Activated gamma-delta T cell treated with anti-CD3 and anti-CD28 coated beads, Interleukin-2, amount 50 U/mL, for 16 hours (primary cell): ENCODE data around the gene CLTB.
A peak's percentile ranks its signal among the peaks of the same experiment; 100 is the strongest.
"Not testable (repeated sequence)": the region's sequence is repeated elsewhere in the genome, so short reads cannot be mapped to it uniquely, and the experiment has no call there.

ENCODE experiments used
- DNase-seq: peaks from one replicate; pipeline ENCODE4 v3.0.0-alpha.2; 2020; ENCODE audit warnings: low read depth

Gene CLTB, protein sequence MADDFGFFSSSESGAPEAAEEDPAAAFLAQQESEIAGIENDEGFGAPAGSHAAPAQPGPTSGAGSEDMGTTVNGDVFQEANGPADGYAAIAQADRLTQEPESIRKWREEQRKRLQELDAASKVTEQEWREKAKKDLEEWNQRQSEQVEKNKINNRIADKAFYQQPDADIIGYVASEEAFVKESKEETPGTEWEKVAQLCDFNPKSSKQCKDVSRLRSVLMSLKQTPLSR

GRCh38 chr5:176415952-176416924 is at the start of gene CLTB:
Gene CLTB, minus strand, starts transcription at chr5:176416539. Its CDS starts 176 bp downstream, at chr5:176416363.
- peak; percentile 85 for DNase-seq

DNA sequence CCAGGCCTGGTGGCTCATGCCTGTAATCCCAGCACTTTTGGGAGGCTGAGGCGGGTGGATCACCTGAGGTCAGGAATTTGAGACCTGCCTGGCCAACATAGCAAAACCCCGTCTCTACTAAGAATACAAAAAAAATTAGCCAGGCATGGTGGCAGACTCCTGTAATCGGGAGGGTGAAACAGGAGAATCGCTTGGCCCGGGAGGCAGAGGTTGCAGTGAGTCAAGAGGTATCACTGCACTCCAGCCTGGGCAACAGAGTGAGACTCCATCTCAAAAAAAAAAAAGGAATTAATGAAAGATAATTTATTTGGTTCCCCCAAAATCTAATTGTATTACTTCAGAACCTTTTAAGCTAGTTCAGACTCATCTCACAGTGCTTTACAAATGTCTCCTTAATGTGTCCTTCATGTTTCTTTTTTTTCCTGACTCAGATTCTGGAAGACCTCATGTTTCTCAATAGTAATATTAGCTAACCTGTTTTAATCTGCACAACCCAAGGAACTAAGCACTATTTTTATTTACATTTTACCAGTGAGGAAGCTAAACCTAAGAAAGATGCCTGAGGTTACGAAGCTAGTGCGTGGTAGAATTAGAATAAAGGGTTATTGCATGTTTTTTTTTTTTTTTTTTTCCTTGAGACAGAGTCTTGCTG is 46.9 kb upstream of the CLTB start:
- DNase-seq: no peak

GRCh38 chr5:176461349-176461748 is 45.0 kb upstream of the CLTB start:
- no peak for DNase-seq

- DNase-seq: no peak
These were observed 42.7 kb upstream of the CLTB start for GRCh38 chr5:176458904-176459561.

DNA sequence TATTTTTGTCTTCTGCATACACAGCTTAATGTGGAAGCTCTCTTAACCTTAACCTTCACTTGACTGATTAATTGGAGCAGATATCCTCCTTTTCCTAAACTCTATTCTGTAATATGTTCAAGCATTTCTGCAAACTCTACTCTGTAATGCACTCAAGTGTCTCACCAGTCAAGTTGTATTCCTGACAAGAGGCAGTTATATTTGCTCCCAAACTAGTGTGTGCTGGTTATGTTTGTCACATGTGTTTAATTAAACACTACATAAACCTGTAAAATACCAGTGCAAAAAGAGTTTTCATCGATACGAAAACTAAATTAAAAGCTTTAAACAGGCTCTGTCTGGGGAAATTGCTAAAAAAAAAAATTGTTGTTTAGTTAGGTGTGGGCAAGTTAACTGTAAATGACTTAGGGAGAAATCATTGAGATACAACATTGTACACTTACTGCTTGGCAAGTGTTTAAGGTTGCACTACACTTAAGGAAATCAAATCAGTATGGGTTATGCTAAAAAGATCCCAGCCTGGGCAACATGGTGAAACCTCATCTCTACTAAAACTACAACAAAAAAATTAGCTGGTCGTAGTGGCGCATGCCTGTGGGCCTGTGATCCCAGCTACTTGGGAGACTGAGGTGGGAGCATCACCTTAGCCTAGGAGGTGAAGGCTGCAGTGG is 38.5 kb upstream of the CLTB start:
- DNase-seq: no peak

GRCh38 chr5:176450077-176450476 is 33.7 kb upstream of the CLTB start:
- DNase-seq: no peak

GRCh38 chr5:176447978-176448608 is 31.8 kb upstream of the CLTB start, which contains the start of gene FAF2:
Gene FAF2, plus strand, starts transcription at chr5:176448385. Its CDS starts 23 bp downstream, at chr5:176448408.
- peak; percentile 97 for DNase-seq

DNA sequence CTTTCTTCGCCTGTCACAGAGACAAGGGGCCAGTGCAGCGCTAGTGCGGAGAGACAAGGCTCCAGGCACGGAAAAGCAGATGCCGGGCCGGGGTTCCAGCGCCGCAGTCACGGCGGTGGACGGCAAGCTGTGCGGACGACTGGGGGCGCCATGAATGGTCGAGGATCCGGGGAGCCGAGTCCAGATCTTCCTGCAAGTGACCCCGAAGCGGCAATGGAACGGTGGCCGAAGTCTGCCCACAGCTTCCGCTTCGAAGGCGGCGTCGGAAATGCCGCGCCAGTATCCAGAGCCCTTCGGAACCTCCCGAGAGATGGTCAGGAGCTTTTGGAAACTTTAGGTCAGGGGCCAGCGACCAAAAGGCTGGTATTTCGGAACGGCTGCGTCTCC is 31.2 kb upstream of the CLTB start:
- DNase-seq: peak; percentile 5

DNA sequence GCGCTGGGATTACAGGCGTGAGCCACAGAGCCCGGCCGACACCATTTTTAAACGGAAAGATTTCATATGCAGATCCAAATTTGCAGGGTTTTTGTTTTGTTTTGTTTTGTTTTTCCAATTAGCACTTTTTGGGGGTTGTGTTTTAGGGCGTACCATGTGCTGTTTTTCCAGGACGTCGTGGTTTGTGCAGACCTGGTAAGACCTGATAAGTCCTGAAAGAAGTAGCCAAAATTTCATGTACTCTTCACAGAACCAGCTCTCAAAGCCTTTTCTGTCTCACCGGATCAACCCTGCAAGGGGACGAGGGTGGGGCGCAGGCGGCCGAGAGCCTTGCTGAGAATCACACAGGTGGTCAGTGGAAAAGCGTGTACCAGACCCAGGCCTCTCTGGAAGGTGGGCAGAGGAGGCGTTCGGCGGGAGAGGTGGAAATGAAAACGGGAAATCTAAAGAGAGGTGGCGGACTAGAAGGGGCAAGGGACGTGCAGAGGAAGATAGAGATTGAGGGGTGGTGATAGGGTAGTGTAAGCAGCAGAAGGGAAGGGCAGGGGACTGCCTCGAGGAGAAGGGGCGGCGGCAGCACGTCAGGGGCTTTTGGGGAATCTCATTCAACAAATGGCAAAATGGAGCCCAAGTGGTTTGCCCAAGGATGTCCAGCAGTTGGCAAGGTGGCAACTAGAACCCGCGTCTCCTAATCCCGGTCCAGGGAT is 30.7 kb upstream of the CLTB start:
- DNase-seq: no peak

DNA sequence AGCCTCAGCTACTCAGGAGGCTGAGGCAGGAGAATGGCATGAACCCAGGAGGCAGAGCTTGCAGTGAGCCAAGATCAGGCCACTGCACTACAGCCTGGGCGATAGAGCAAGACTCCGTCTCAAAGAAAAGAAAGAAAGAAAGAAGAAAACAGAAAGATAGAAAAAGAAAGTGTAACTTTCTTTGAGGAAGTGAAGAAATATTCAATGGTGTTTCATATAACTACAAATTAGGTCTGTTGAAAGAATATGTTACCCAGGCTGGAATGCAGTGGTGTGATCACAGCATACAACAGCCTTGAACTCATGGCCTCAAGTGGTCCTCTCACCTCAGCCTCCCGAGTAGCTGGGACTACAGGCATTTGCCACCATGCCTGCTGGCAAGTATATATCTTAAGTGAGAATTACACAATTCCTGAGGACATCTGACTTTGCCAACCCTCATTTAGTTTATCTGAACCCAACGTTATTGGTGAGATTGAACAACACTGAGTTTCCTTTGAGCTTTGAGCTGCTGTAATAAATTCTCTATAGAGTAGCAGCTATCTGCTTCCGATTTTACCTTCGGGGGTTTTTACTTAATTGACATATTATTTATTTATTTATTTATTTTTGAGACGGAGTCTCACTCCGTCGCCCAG is 29.8 kb upstream of the CLTB start:
- no peak for DNase-seq

DNA sequence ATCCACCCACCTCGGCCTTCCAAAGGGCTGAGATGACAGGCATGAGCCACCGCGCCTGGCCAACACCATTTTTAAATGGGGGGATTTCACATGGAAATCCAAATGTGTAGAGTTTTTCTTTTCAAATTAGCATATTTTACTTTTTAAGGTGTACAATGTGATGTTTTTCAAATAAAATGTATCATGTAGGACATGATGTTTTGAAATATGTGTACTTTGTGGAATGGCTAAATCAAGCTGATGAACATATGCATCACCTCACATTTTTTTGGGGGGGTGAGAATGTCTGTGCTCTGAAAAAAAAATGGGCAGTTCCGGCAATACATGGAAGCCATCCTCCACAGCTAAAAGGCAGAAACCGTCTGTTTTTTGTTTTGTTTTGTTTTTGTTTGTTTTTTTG is 28.4 kb upstream of the CLTB start:
- no peak for DNase-seq

GRCh38 chr5:176442911-176443310 is 26.6 kb upstream of the CLTB start:
- not testable (repeated sequence) for DNase-seq

- DNase-seq: no peak
These were observed 25.6 kb upstream of the CLTB start for GRCh38 chr5:176441921-176442323.

DNA sequence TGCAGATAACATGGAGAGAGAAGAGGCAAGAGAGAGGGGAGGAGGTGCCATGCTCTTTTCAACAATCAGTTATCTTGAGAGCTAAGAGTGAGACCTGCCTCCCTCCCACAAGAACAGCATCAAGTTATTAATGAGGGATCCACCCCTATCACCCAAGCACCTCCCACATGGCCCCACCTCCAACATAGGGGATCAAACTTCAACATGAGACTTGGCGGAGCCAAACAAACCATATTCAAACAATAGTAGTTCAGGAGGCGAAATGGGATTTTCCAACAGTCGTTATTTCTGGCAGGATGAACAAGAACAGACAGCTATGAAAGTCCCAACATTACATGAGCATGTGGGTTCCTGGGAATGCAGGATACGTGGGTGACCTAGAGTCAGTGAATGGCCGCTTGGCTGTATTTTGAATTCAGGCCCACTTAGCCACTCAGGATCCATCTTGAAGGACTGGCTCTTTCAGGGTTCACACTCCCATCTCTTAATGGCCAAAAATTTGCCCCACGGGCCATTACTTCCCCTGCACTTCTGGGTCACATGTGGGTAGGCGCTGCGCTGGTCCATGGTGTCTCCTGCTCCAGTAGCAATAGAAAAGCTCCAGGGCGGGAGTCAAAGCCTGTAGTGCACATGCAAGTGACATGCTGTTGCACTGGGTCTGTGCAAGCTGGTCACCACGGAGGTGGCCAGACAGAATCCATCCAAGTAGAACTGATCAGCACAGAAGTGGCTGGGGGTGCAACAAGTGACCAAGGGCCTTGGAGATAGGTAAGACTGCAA is 24.8 kb upstream of the CLTB start:
- no peak for DNase-seq

DNA sequence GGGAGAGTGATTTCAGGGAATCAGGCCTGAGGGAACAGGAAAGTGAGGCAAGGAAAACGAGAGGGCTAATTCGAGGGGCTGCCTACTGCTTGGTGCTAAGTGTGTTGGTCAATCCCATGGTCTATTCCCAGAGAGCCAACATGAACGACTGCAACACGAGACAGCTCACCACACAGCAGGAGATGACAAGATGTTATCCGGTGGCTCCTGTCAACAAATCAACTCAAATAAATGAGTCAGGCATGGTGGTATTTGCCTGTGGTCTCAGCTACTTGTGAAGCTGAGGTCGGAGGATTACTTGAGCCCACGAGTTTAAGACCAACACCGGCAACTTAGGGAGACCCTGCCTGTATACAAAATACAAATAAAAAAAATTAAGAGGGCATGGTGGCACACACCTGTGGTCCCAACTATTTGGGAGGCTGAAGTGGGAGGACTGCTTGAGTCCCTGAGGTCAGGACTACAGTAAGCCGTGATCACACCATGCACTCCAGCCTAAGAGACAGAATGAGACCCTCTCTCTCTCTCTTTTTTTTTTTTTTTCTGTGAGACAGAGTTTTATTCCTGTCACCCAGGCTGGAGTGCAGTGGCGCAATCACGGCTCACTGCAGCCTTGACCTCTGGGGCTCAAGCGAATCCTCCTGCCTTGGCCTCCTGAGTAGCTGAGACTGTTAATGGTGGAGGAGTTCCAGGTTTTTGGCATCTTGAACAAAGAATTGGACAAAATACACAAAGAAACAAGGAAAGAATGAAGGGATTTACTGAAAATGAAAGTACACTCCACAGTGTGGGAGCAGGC is 22.8 kb upstream of the CLTB start:
- DNase-seq: no peak

DNA sequence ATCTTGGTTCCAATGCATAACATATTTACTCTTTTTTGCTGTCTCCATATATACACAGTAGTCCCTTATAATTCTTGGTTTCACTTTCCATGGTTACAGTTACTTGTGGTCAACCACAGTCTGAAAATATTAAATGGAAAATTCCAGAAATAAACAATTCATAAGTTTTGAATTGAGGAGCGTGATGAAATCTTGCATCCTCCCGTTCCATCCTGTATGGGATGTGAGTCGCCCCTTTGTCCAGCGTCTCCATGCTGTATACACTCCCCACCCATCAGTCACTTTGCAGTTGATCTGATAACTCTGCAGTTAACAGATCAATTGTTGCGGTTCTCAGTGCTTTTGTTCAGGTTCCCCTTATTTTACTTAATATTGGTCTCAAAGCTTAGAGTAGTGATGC is 20.3 kb upstream of the CLTB start:
- DNase-seq: no peak

GRCh38 chr5:176432707-176433106 is 16.4 kb upstream of the CLTB start:
- DNase-seq: no peak

DNA sequence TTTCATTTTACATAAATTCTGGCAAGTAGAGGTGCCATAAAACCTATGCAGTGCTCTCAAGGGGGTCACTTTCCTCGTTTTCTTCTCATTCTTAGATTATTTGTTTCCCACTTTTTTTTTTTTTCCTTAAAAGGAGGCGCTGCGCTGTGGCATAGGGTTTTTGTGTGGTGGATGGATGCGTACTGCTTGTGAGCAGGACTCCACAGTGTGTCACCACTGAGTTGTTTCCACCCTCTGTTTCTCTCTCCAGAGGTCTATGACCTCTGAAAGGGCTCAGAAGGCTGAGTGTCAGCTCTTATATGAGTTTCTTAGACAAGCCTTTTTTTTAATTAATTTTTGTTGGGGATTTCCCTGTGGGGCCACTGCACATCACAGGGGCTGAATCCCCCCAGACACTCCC is 13.6 kb upstream of the CLTB start:
- no peak for DNase-seq
